Measurements from ENCODE around the gene EIF2D. TPM values are rescaled to one million over a fixed set of nuclear protein-coding genes. Genes with fewer than 3 reads are reported as not detected.

The EIF2D gene
- total and polyA plus RNA-seq, 2 of the 13 experiments (the other 11 are each of a cell fraction or from before 2014, with no cell fraction given), result 45.1 to 64.9 TPM

DNA sequence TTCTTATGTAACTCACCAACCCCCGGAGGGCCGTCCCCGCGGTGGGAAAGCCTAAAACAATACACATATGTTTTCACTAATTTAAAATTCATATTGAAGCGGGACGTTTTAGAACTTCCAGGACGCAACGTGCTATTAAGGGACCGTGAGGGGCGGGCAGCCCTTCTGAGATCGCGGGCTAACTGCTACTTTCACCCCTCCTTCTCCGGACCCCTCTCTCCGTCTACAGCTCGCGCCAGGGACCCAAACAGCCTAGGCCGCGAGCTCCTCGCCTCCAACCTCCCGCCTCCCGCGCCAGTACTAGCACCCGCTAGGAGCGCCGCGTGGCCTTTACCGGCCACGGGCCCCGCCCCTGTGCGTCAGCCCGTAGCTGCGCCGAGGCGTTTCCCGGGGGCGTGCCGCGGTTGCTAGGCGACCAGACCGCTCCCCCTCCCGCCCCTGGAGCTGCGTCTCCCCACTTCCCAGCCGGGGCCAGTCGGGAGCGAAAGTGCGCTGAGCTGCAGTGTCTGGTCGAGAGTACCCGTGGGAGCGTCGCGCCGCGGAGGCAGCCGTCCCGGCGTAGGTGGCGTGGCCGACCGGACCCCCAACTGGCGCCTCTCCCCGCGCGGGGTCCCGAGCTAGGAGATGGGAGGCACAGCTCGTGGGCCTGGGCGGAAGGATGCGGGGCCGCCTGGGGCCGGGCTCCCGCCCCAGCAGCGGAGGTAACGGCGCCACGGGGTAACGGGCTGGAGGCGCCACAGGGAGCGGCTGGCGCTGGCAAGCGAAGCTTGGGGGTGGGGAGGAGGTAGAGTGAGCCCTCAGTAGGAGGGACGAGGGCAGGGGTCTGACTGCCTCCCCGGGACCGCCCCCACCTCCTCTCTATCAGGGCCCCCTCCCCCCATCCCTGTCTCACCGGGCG is 23.1 kb upstream of the EIF2D start, which contains the start of gene DYRK3 (continued):
- TF ChIP-seq, protein P1, sequence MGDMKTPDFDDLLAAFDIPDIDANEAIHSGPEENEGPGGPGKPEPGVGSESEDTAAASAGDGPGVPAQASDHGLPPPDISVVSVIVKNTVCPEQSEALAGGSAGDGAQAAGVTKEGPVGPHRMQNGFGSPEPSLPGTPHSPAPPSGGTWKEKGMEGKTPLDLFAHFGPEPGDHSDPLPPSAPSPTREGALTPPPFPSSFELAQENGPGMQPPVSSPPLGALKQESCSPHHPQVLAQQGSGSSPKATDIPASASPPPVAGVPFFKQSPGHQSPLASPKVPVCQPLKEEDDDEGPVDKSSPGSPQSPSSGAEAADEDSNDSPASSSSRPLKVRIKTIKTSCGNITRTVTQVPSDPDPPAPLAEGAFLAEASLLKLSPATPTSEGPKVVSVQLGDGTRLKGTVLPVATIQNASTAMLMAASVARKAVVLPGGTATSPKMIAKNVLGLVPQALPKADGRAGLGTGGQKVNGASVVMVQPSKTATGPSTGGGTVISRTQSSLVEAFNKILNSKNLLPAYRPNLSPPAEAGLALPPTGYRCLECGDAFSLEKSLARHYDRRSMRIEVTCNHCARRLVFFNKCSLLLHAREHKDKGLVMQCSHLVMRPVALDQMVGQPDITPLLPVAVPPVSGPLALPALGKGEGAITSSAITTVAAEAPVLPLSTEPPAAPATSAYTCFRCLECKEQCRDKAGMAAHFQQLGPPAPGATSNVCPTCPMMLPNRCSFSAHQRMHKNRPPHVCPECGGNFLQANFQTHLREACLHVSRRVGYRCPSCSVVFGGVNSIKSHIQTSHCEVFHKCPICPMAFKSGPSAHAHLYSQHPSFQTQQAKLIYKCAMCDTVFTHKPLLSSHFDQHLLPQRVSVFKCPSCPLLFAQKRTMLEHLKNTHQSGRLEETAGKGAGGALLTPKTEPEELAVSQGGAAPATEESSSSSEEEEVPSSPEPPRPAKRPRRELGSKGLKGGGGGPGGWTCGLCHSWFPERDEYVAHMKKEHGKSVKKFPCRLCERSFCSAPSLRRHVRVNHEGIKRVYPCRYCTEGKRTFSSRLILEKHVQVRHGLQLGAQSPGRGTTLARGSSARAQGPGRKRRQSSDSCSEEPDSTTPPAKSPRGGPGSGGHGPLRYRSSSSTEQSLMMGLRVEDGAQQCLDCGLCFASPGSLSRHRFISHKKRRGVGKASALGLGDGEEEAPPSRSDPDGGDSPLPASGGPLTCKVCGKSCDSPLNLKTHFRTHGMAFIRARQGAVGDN (CRISPR knock-in tag; IDR thresholded peaks at IDR 0.05), result peak; percentile 97
- TF ChIP-seq ZNF761 (CRISPR knock-in tag; conservative IDR thresholded peaks at IDR 0.05) (peak; percentile 51; the same call in 1 of the 2 replicates), HOXA3 (CRISPR knock-in tag; IDR thresholded peaks at IDR 0.05) (peak; percentile 57), AHR (CRISPR knock-in tag; IDR thresholded peaks at IDR 0.05) (no peak), EED (CRISPR knock-in tag; IDR thresholded peaks at IDR 0.05) (no peak; the same call in 1 of the 2 replicates), TMF1 (CRISPR knock-in tag; IDR thresholded peaks at IDR 0.05; ENCODE audit: low read depth) (0 out of 2 replicates have a peak, but pooled peaks have one; percentile 20), ZC3H4 (CRISPR knock-in tag; IDR thresholded peaks at IDR 0.05; ENCODE audit: borderline replicate concordance) (no peak), MEF2D (CRISPR knock-in tag; IDR thresholded peaks at IDR 0.05) (peak; percentile 29; the same call in 1 of the 2 replicates), ATAD3A (CRISPR knock-in tag; IDR thresholded peaks at IDR 0.05) (no peak)
- TF ChIP-seq, protein P2, sequence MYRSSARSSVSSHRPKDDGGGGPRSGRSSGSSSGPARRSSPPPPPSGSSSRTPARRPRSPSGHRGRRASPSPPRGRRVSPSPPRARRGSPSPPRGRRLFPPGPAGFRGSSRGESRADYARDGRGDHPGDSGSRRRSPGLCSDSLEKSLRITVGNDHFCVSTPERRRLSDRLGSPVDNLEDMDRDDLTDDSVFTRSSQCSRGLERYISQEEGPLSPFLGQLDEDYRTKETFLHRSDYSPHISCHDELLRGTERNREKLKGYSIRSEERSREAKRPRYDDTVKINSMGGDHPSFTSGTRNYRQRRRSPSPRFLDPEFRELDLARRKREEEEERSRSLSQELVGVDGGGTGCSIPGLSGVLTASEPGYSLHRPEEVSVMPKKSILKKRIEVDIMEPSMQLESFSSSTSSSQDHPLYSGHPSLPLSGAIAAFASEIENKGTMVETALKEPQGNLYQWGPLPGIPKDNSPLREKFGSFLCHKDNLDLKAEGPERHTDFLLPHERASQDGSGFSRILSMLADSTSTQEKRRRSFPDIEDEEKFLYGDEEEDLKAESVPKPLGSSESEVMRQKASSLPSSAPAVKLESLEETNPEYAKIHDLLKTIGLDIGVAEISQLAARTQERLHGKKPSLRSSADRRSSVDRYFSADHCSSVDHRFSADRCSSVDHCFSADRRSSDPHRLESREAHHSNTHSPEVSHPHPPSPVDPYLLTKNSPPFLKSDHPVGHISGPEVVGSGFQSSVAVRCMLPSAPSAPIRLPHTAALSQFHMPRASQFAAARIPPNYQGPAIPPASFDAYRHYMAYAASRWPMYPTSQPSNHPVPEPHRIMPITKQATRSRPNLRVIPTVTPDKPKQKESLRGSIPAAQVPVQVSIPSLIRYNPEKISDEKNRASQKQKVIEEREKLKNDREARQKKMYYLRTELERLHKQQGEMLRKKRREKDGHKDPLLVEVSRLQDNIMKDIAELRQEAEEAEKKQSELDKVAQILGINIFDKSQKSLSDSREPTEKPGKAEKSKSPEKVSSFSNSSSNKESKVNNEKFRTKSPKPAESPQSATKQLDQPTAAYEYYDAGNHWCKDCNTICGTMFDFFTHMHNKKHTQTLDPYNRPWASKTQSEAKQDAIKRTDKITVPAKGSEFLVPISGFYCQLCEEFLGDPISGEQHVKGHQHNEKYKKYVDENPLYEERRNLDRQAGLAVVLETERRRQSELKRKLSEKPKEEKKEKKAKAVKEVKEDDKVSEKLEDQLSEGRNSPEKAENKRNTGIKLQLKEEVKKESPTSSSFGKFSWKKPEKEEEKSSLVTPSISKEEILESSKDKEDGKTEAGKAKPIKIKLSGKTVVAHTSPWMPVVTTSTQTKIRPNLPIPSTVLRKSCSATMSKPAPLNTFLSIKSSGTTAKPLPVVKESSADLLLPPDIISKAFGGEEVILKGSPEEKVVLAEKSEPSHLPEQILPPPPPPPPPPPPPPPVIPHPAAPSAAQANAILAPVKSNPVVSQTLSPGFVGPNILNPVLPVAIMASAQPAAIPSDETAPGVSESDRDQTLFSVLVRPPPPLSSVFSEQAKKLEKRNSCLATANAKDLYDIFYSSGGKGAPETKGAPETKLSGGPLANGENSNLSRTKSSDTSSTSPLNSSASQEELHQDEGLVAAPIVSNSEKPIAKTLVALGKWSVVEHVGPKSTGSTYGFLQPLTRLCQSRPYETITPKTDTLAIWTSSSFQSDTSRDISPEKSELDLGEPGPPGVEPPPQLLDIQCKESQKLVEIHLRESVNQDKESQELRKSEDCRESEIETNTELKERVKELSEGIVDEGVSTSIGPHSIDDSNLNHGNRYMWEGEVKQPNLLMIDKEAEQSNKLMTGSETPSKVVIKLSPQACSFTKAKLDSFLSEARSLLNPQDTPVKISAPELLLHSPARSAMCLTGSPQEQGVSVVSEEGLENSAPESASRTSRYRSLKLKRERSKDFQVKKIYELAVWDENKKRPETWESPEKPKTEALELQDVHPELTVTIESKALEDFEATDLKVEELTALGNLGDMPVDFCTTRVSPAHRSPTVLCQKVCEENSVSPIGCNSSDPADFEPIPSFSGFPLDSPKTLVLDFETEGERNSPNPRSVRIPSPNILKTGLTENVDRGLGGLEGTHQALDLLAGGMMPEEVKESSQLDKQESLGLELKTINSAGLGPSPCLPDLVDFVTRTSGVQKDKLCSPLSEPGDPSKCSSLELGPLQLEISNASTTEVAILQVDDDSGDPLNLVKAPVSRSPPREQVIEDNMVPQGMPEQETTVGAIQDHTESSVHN (CRISPR knock-in tag; IDR thresholded peaks at IDR 0.05), result 0 out of 2 replicates have a peak, but pooled peaks have one; percentile 26
- TF ChIP-seq, protein P3, sequence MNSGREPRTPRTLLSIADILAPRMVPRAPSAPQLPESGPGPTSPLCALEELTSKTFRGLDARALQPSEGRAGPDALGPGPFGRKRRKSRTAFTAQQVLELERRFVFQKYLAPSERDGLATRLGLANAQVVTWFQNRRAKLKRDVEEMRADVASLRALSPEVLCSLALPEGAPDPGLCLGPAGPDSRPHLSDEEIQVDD (CRISPR knock-in tag; IDR thresholded peaks at IDR 0.05; ENCODE audit: borderline replicate concordance), result peak; percentile 38; the same call in 1 of the 2 replicates
- TF ChIP-seq, protein P4, sequence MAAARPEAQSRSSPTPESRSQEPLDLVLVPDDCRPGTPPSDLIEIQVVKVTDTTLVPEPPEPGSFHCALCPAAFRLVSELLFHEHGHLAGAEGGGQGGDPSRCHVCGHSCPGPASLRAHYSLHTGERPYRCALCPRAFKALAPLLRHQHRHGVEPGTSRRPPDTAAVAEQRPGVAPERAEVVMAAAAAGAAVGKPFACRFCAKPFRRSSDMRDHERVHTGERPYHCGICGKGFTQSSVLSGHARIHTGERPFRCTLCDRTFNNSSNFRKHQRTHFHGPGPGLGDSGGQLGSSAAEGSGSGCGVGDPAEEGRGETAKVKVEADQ (CRISPR knock-in tag; IDR thresholded peaks at IDR 0.05; ENCODE audit: borderline replicate concordance), result peak; percentile 34; the same call in 1 of the 2 replicates
